SK-N-SH treated with all-trans-retinoic acid at 6 μM for 48 hours (cell line): ENCODE data around the gene SAG.

Source experiments
- ATAC-seq: fragments of 200-7000 bp; cut with Tn5 transposase; 3 replicates; pipeline ENCODE4 v1.9.1; 2020; ENCODE audit warnings: mild to moderate bottlenecking, moderate library complexity
- ARNTL ChIP-seq: fragments of 450-650 bp; formaldehyde crosslinking; IDR thresholded peaks from 2 replicates; pipeline ENCODE4 v1.5.0; 2020; ENCODE audit warnings: low read depth, mild to moderate bottlenecking, moderate library complexity, borderline replicate concordance
- BACH2 ChIP-seq: fragments of 250-450 bp; sonication (Bioruptor Pico); IDR thresholded peaks from 2 replicates; pipeline ENCODE4 v1.9.0; 2021; ENCODE audit warnings: mild to moderate bottlenecking, borderline replicate concordance
- CREB5 ChIP-seq: fragments of 250-450 bp; sonication (Bioruptor Pico); IDR thresholded peaks from 2 replicates; pipeline ENCODE4 v1.5.1; 2020; ENCODE audit warnings: low read depth, mild to moderate bottlenecking, moderate library complexity
- CSDC2 ChIP-seq: fragments of 250-450 bp; sonication (Bioruptor Pico); IDR thresholded peaks from 2 replicates; pipeline ENCODE4 v1.5.0; 2020; ENCODE audit warnings: mild to moderate bottlenecking, moderate library complexity
- CSRNP3 ChIP-seq: fragments of 250-450 bp; sonication (Bioruptor Pico); IDR thresholded peaks from 2 replicates; pipeline ENCODE4 v1.5.1; 2021; ENCODE audit warnings: mild to moderate bottlenecking, moderate library complexity
- ESRRG ChIP-seq: fragments of 250-450 bp; sonication (Bioruptor Pico); IDR thresholded peaks from 2 replicates; pipeline ENCODE4 v1.6.1; 2021; ENCODE audit warnings: mild to moderate bottlenecking
- GLIS3 ChIP-seq: fragments of 250-450 bp; sonication (Bioruptor Pico); IDR thresholded peaks from 2 replicates; pipeline ENCODE4 v1.5.0; 2020; ENCODE audit warnings: mild to moderate bottlenecking, moderate library complexity
- ISL1 ChIP-seq: fragments of 250-450 bp; sonication (Bioruptor Pico); IDR thresholded peaks from 2 replicates; pipeline ENCODE4 v2.1.2; 2022; ENCODE audit warnings: mild to moderate bottlenecking, moderate library complexity
- OSR1 ChIP-seq: fragments of 250-450 bp; sonication (Bioruptor Pico); IDR thresholded peaks from 2 replicates; pipeline ENCODE4 v1.8.0; 2022; ENCODE audit warnings: moderate library complexity, mild to moderate bottlenecking, inconsistent platforms
- PATZ1 ChIP-seq: fragments of 250-450 bp; sonication (Bioruptor Pico); IDR thresholded peaks from 2 replicates; pipeline ENCODE4 v1.8.0; 2020; ENCODE audit warnings: mild to moderate bottlenecking, moderate library complexity, borderline replicate concordance
- POU6F1 ChIP-seq: fragments of 250-450 bp; sonication (Bioruptor Pico); IDR thresholded peaks from 2 replicates; pipeline ENCODE4 v1.8.0; 2021; ENCODE audit warnings: low read depth, mild to moderate bottlenecking, moderate library complexity, borderline replicate concordance
- PPARA ChIP-seq: fragments of 250-450 bp; sonication (Bioruptor Pico); IDR thresholded peaks from 2 replicates; pipeline ENCODE4 v1.5.0; 2020; ENCODE audit warnings: mild to moderate bottlenecking, borderline replicate concordance
- RARB ChIP-seq: fragments of 250-450 bp; sonication (Bioruptor Pico); IDR thresholded peaks from 2 replicates; pipeline ENCODE4 v1.8.0; 2021; ENCODE audit warnings: mild to moderate bottlenecking, moderate library complexity
- SNAI2 ChIP-seq: fragments of 250-450 bp; sonication (Bioruptor Pico); IDR thresholded peaks from 2 replicates; pipeline ENCODE4 v1.5.0; 2020; ENCODE audit warnings: mild to moderate bottlenecking, moderate library complexity
- TCF4 ChIP-seq: fragments of 250-450 bp; sonication (Bioruptor Pico); IDR thresholded peaks from 2 replicates; pipeline ENCODE4 v1.8.0; 2021; ENCODE audit warnings: mild to moderate bottlenecking, moderate library complexity, borderline replicate concordance
- TOX ChIP-seq: fragments of 250-450 bp; sonication (Bioruptor Pico); IDR thresholded peaks from 2 replicates; pipeline ENCODE4 v1.8.0; 2021; ENCODE audit warnings: mild to moderate bottlenecking, moderate library complexity, borderline replicate concordance
- TSHZ2 ChIP-seq: fragments of 250-450 bp; sonication (Bioruptor Pico); IDR thresholded peaks from 2 replicates; pipeline ENCODE4 v1.5.0; 2020; ENCODE audit warnings: mild to moderate bottlenecking, moderate library complexity
- ZC3H10 ChIP-seq: fragments of 250-450 bp; sonication (Bioruptor Pico); IDR thresholded peaks from 2 replicates; pipeline ENCODE4 v1.5.1; 2021; ENCODE audit warnings: mild to moderate bottlenecking, moderate library complexity
- ZFP3 ChIP-seq: fragments of 250-450 bp; sonication (Bioruptor Pico); IDR thresholded peaks from 2 replicates; pipeline ENCODE4 v1.5.0; 2020; ENCODE audit warnings: mild to moderate bottlenecking, moderate library complexity
- ZFP30 ChIP-seq: fragments of 450-650 bp; formaldehyde crosslinking; IDR thresholded peaks from 2 replicates; pipeline ENCODE4 v1.5.0; 2022; ENCODE audit warnings: mild to moderate bottlenecking, moderate library complexity
- ZNF565 ChIP-seq: fragments of 450-650 bp; formaldehyde crosslinking; conservative IDR thresholded peaks from 2 replicates; pipeline ENCODE4 v1.5.0; 2020; ENCODE audit warnings: low read depth, mild to moderate bottlenecking, moderate library complexity
- ZNF70 ChIP-seq: fragments of 450-650 bp; formaldehyde crosslinking; IDR thresholded peaks from 2 replicates; pipeline ENCODE4 v1.5.0; 2020; ENCODE audit warnings: mild to moderate bottlenecking, moderate library complexity
- ZNF8 ChIP-seq: fragments of 450-650 bp; formaldehyde crosslinking; IDR thresholded peaks from 2 replicates; pipeline ENCODE4 v1.5.0; 2020; ENCODE audit warnings: mild to moderate bottlenecking, moderate library complexity

The SAG gene

GRCh38 chr2:233365861-233366520, 58.4 kb downstream of the SAG start:
- TF ChIP-seq ZNF8 (no peak), ESRRG (CRISPR knock-in tag) (no peak), OSR1 (CRISPR knock-in tag) (no peak), PPARA (CRISPR knock-in tag) (no peak), BACH2 (CRISPR knock-in tag) (no peak), ZFP3 (CRISPR knock-in tag) (no peak), ZFP30 (CRISPR knock-in tag) (no peak), RARB (CRISPR knock-in tag) (no peak), ARNTL (CRISPR knock-in tag) (no peak), CREB5 (no peak), TSHZ2 (CRISPR knock-in tag) (no peak), CSRNP3 (no peak), TCF4 (CRISPR knock-in tag) (no peak), POU6F1 (CRISPR knock-in tag) (no peak), GLIS3 (CRISPR knock-in tag) (no peak), ISL1 (CRISPR knock-in tag) (no peak), SNAI2 (CRISPR knock-in tag) (no peak), ZNF70 (CRISPR knock-in tag) (no peak), ZNF565 (CRISPR knock-in tag) (no peak)
- ATAC-seq: no peak

- ATAC-seq: no peak
- TF ChIP-seq TOX (CRISPR knock-in tag) (no peak), ESRRG (CRISPR knock-in tag) (no peak), ZNF70 (CRISPR knock-in tag) (no peak), TCF4 (CRISPR knock-in tag) (no peak), SNAI2 (CRISPR knock-in tag) (no peak), GLIS3 (CRISPR knock-in tag) (no peak), ZC3H10 (no peak), PATZ1 (no peak), POU6F1 (CRISPR knock-in tag) (no peak), CSDC2 (CRISPR knock-in tag) (no peak), ZFP30 (CRISPR knock-in tag) (no peak), RARB (CRISPR knock-in tag) (no peak), ARNTL (CRISPR knock-in tag) (no peak), CSRNP3 (no peak), ISL1 (CRISPR knock-in tag) (no peak), PPARA (CRISPR knock-in tag) (no peak), CREB5 (no peak), OSR1 (CRISPR knock-in tag) (no peak)
Measured at GRCh38 chr2:233367586-233367985, 60.0 kb downstream of the SAG start.
